Hepatocyte (in vitro differentiated cells): Measurements from ENCODE around the gene RABAC1.

Experiments
- CTCF ChIP-seq: fragments of 200-600 bp; sonication (generic); IDR thresholded peaks from 2 replicates; pipeline ENCODE4 v1.5.1; 2016; ENCODE audit warnings: antibody characterized with exemption, mild to moderate bottlenecking; ENCODE audit not compliant: poor library complexity
- EZH2 ChIP-seq: fragments of 200-600 bp; sonication (generic); IDR thresholded peaks from 2 replicates; pipeline ENCODE4 v1.6.1; 2016; ENCODE audit warnings: antibody characterized with exemption, mild to moderate bottlenecking, borderline replicate concordance
- EZH2phosphoT487 ChIP-seq: fragments of 200-600 bp; sonication (generic); IDR thresholded peaks from one replicate; pipeline ENCODE4 v1.6.1; 2018; ENCODE audit warnings: antibody characterized with exemption, mild to moderate bottlenecking, low read depth, moderate library complexity; ENCODE audit not compliant: unreplicated experiment, severe bottlenecking

GRCh38 chr19:41997851-41998229 lies 38.7 kb upstream of the RABAC1 start:
- no peak for TF ChIP-seq CTCF
- TF ChIP-seq EZH2: no peak
- no peak for TF ChIP-seq EZH2phosphoT487
